ENCODE data around the gene ENOX1.

GRCh38 chr13:43518833-43519232 is 267.9 kb downstream of the ENOX1 start:
- TF ChIP-seq CTCF (IDR thresholded peaks at IDR 0.05; ENCODE audit: borderline replicate concordance, extremely low read depth, low read length, poor library complexity, severe bottlenecking) (no peak), EZH2 (IDR thresholded peaks at IDR 0.05; ENCODE audit: borderline replicate concordance, low read depth, low read length, severe bottlenecking) (no peak)
